22Rv1 (cell line): ENCODE measurements around the gene SLX4IP.

ENCODE experiments used
- H3K27ac ChIP-seq: fragments of 450-650 bp; 2 replicates; pipeline ENCODE4 v1.5.1; 2017
- CTCF ChIP-seq: fragments of 450-650 bp; IDR thresholded peaks from 2 replicates; pipeline ENCODE4 v1.5.1; 2017; ENCODE audit warnings: mild to moderate bottlenecking
- ZFX ChIP-seq: fragments of 450-650 bp; IDR thresholded peaks from 2 replicates; pipeline ENCODE4 v1.6.1; 2017; ENCODE audit warnings: antibody characterized with exemption, borderline replicate concordance

Gene SLX4IP

GRCh38 chr20:10649080-10649796 is 214.1 kb downstream of the SLX4IP start:
- no peak overlapping the region for H3K27ac ChIP-seq

GRCh38 chr20:10649797-10650160 is 214.7 kb downstream of the SLX4IP start:
- no peak overlapping the region for H3K27ac ChIP-seq
- TF ChIP-seq CTCF: no peak
- TF ChIP-seq ZFX: no peak

More at GRCh38 chr20:10649080-10649796, 214.1 kb downstream of the SLX4IP start:
- TF ChIP-seq ZFX (no peak), CTCF (no peak)

DNA sequence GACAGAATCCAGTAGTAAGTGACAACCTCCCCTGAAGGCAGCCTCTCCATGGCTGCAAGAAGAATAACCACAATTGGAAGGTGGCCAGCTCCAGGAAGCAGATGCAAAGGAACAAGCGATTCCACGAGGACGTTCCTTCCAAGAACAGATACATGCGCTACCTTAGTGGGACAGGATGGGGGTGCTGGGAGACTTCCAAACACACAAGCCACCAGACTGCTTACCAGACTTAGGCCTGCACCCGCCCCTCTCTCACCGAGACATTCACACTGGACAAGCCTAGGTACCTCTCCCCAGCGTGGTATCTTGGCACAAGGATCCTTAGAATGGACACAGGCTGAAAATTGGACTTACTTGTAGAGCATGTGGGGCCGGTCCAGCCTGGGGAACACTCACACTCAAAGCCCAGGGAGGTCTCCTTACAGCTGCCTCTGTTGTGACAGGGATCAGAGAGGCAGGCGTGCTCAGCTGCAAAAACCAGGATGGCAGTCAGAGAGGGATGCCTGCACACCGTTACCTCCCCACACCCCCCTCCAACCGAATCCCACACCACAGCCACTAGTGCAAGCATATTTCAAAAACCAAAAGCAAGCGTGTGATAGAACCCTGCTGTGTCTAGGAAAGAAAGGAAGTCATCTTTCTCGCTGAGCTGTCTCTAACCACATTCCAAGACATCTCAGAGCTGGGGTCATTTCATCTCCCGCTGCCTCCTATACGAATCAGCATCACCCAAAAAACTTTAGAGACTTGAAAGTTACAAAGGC is 216.3 kb downstream of the SLX4IP start:
- H3K27ac ChIP-seq: no peak overlapping the region
- TF ChIP-seq ZFX: no peak
- no peak for TF ChIP-seq CTCF

- H3K27ac ChIP-seq: no peak overlapping the region
Observed at GRCh38 chr20:10652185-10652584, 217.1 kb downstream of the SLX4IP start.

DNA sequence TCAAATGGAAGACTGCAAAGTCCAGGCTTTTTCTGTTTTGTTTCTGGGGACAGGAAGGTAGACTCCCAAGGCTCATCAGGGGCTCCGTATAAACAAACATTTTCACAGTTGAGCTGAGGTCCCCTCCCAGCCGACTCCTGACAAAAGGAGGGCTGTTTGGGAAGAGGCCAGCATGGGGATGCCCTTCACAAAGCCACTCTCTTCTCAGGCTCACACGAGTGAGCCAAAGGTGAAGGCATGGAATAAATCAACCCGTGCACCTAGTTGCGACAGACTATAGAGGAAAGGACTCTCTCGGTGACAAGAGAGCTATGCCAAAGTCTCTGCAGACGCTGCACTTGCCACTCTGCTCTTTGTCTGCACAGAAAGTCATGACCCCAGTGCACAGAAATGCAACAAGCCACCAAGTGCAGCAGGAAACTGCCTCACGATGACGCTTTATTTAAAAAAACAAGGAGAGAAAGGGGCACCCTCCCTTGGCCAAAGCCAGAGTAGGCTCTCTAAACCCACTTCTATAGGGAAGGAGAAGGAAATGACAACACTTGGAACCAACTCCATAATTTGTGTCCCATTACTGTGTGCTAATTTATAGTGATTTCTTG is 217.7 kb downstream of the SLX4IP start:
- H3K27ac ChIP-seq: no peak overlapping the region
- no peak for TF ChIP-seq CTCF
- no peak for TF ChIP-seq ZFX

More at GRCh38 chr20:10652185-10652584, 217.1 kb downstream of the SLX4IP start:
- TF ChIP-seq CTCF (no peak), ZFX (no peak)

GRCh38 chr20:10653599-10654249 is 218.6 kb downstream of the SLX4IP start:
- TF ChIP-seq ZFX (no peak), CTCF (no peak)
- no peak overlapping the region for H3K27ac ChIP-seq
